Brain microvascular endothelial cell (primary cell): Measurements from ENCODE around the gene MAPRE2.

ENCODE experiments used
- DNase-seq: peaks from one replicate; pipeline ENCODE4 v3.0.0-alpha.2; 2020
- H3K27ac ChIP-seq: fragments of 250-450 bp; sonication (Bioruptor Pico); 2 replicates; pipeline ENCODE4 v1.5.1; 2020; ENCODE audit warnings: mild to moderate bottlenecking, moderate library complexity
- H3K27me3 ChIP-seq: fragments of 250-450 bp; sonication (Bioruptor Pico); replicated peaks from 2 replicates; pipeline ENCODE4 v1.5.1; 2020; ENCODE audit warnings: mild to moderate bottlenecking
- H3K36me3 ChIP-seq: fragments of 250-450 bp; sonication (Bioruptor Pico); replicated peaks from 2 replicates; pipeline ENCODE4 v1.5.1; 2020; ENCODE audit warnings: mild to moderate bottlenecking
- H3K4me3 ChIP-seq: 2 replicates; pipeline ENCODE4 v1.5.1; 2011; ENCODE audit warnings: low read depth, mild to moderate bottlenecking, control low read depth, low read length, moderate library complexity
- CTCF ChIP-seq: IDR thresholded peaks from 2 replicates; pipeline ENCODE4 v1.5.1; 2011; ENCODE audit warnings: low read depth, mild to moderate bottlenecking, moderate library complexity, low read length, control low read depth, inconsistent platforms; ENCODE audit errors: missing control alignments
- in situ Hi-C: cut with HindIII; loops from 2 replicates; pipeline ENCODE4 v1.10.0; 2017; ENCODE audit warnings: low sequenced_read_pairs, low pct_ligation_motif_present

MAPRE2 gene

DNA sequence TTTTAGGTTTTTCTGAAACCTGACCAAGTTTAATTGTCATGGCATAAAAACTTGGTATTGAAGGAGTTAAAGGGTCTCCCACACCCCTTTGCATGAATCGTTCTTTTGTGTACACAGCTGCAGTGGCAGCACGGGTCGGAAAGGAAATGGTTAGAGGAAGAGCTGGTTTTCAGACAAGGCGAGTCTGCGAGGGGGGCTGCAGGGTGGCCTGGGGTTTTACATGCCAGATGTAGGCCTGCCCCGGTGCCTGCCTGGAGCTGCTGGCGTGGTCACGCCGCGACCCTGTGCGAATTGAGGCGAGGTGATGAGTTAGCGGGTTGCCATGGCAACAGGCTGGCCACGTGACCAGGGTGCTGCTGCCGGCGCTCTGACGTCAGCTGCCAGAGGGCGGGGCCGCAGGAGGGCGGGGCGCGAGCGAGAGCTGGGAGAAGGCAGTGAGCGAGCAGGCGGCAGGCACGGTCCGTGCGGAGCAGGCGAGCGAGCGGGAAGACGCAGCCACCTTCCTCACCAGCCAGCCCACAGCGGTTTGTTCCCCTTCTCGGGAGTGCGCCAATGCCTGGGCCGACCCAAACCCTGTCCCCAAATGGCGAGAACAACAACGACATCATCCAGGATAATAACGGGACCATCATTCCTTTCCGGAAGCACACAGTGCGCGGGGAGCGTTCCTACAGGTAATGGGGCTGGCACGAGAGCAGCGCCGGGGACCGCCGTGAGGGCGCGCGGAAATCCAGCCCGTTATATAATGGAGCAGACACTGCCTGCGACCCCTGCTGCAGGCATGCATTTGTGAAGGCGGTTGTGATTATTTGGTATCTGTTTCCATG, at the start of gene MAPRE2:
MAPRE2 (plus strand) TSS at position 426 of the 827 bp plus-strand sequence; CDS start at position 553, 127 bp downstream.
- TF ChIP-seq CTCF, result no peak
- peak within 1 kb of the TSS; percentile 87 for H3K4me3 ChIP-seq
- H3K36me3 ChIP-seq, result no peaks in the 10 kb centered on the region
- in situ Hi-C loops, result no loop called here
- DNase-seq, result peak; percentile 96
- H3K27ac ChIP-seq, result peak within 1 kb of the TSS; percentile 79
- no peaks in the 10 kb centered on the region for H3K27me3 ChIP-seq

DNA sequence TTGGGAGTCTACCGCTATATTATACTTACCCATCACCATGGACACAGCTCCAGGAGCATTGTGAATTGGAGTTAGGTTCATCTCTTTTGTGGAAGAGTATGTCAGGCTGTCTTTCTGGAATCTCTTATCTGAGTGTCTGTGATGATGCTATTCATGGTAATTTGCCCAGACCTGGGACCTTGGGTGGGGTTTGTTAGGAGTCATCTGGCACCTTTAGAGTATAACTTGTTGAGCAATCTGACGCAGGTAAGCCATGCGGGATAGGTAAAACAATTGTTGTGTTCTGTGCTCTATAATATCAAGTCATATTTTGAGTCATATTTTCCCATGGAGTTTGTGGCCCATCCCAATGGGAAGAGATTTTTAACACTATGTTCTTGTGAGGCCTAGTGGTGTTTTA, 49.7 kb upstream of the MAPRE2 start:
- in situ Hi-C loops, result no loop called here
- no peak for TF ChIP-seq CTCF
- no peak overlapping the region for H3K27ac ChIP-seq
- H3K4me3 ChIP-seq, result no peak overlapping the region
- no peaks in the 10 kb centered on the region for H3K27me3 ChIP-seq
- H3K36me3 ChIP-seq, result no peaks in the 10 kb centered on the region
- DNase-seq, result no peak

DNA sequence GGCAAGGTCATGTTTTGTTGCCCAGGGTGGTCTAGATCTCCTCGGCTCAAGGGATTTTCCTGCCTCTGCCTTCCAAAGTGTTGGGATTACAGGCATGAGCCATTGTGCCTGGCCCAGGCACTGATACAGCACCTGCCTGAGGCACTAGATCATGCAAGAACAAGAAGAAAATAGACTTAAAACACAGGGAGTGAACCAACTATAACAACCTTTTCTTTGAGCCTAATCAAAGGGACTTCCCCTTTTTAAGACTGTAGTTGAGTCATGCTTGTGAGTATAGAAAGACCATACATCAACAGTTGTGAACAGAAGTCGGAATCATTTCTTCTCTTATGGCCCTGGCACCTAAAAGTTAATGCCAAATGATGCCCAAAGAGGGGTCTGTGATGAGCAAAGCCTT, 47.9 kb upstream of the MAPRE2 start:
- Histone ChIP-seq H3K4me3 (no peak overlapping the region), H3K27me3 (no peaks in the 10 kb centered on the region), H3K36me3 (no peaks in the 10 kb centered on the region), H3K27ac (no peak overlapping the region)
- no peak for DNase-seq
- in situ Hi-C loops, result no loop called here
- no peak for TF ChIP-seq CTCF

GRCh38 chr18:34995746-34996145, 45.5 kb upstream of the MAPRE2 start:
- no peaks in the 10 kb centered on the region for H3K36me3 ChIP-seq
- no peak for DNase-seq
- H3K27me3 ChIP-seq, result no peaks in the 10 kb centered on the region
- no peak for TF ChIP-seq CTCF
- H3K4me3 ChIP-seq, result no peak overlapping the region
- in situ Hi-C loops, result no loop called here
- no peak overlapping the region for H3K27ac ChIP-seq

DNA sequence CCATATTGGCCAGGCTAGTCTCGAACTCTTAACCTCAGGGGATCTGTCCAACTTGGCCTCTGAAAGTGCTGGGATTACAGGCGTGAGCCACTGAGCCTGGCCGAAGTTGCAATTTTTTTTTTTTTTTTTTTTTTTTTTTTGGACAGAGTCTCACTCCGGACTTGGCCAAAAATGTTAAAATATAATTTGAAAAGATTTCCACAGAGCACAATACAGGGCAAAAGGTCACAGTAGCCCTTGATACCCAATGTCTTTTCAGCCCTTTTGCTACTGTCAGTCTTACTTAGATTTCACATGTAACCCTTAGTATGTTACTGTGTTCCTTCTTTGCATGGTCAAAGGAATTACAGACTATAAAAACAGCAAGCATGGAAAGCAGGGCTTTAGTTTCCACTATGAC, 42.6 kb upstream of the MAPRE2 start:
- H3K27me3 ChIP-seq, result no peaks in the 10 kb centered on the region
- no peak overlapping the region for H3K27ac ChIP-seq
- DNase-seq, result no peak
- in situ Hi-C loops, result no loop called here
- H3K36me3 ChIP-seq, result no peaks in the 10 kb centered on the region
- no peak overlapping the region for H3K4me3 ChIP-seq
- TF ChIP-seq CTCF, result no peak
